Lower leg skin (tissue), 4 donors: ENCODE results near the gene CARD8. TPM values are rescaled to one million over a fixed set of nuclear protein-coding genes. Genes with fewer than 3 reads are reported as not detected.

Experiments
- DNase-seq, 2 donors: peaks; one replicate each; pipeline ENCODE4 v3.0.0-alpha.2; 2019; ENCODE audit warnings: low spot score in 2 of 2
- H3K4me3 ChIP-seq: fragments of 200-600 bp; sonication (generic); 2 replicates; pipeline ENCODE4 v1.5.1; 2017; ENCODE audit warnings: mild to moderate bottlenecking, low read depth; ENCODE audit not compliant: poor library complexity, severe bottlenecking
- POLR2A ChIP-seq, 2 donors: fragments of 450-650 bp; IDR thresholded peaks; one replicate each; pipeline ENCODE4 v1.6.1; 2016 to 2017; ENCODE audit warnings: antibody characterized with exemption in 2 of 2, mild to moderate bottlenecking in 1 of 2, moderate library complexity in 1 of 2
- WGBS, 2 donors: methylation state at CpG; one replicate each; pipeline ENCODE4 v1.1.5; 2018; 5-methylcytosine and 5-hydroxymethylcytosine counted together
- intact Hi-C: fragments of 100-400 bp; cut with DNase I; formaldehyde crosslinking; loops from one replicate; pipeline ENCODE4 v1.15.0; 2023; ENCODE audit warnings: low total_unique reads
- total RNA-seq, 4 donors: library from RNA; depleted of rRNA; stranded (reverse); fragments of >200 nt; gene quantifications; one replicate each; pipeline ENCODE4 v1.1.0, GENCODE V29; 2016
- TF ChIP-seq, protein P1 (sequence below), 3 donors: fragments of 450-650 bp; IDR thresholded peaks; one replicate each; pipeline ENCODE4 v1.5.1; 2016; ENCODE audit warnings: antibody characterized with exemption in 3 of 3, mild to moderate bottlenecking in 3 of 3, moderate library complexity in 2 of 3

Gene CARD8
- total RNA-seq, 4 donors from 2014 or later, result 9.3 to 14.1 (median 11.1) TPM

DNA sequence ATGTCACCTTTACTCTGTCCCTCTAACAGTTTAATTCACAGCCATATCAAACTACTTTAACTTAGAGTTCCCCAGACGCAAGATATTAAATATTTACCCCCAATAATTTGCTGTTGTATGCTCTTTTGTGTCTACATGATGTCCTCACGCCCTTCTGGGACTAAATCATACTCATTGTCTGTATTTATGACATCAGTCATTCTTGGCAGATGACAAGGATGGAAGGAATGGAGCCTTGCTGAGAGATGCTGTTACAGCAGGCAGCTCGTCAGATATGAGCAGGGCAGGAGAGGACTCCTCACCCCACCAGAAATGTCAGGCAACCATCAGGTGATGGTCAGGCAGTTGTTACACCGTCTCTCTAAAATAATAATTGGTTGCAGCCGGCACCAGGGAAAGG, 41.8 kb downstream of the CARD8 start:
- no peak for DNase-seq
- intact Hi-C loops, result no loop called here
- TF ChIP-seq POLR2A (IDR thresholded peaks at IDR 0.05), result no peak
- TF ChIP-seq, protein P1, sequence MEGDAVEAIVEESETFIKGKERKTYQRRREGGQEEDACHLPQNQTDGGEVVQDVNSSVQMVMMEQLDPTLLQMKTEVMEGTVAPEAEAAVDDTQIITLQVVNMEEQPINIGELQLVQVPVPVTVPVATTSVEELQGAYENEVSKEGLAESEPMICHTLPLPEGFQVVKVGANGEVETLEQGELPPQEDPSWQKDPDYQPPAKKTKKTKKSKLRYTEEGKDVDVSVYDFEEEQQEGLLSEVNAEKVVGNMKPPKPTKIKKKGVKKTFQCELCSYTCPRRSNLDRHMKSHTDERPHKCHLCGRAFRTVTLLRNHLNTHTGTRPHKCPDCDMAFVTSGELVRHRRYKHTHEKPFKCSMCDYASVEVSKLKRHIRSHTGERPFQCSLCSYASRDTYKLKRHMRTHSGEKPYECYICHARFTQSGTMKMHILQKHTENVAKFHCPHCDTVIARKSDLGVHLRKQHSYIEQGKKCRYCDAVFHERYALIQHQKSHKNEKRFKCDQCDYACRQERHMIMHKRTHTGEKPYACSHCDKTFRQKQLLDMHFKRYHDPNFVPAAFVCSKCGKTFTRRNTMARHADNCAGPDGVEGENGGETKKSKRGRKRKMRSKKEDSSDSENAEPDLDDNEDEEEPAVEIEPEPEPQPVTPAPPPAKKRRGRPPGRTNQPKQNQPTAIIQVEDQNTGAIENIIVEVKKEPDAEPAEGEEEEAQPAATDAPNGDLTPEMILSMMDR (IDR thresholded peaks at IDR 0.05), result no peak
- H3K4me3 ChIP-seq, result no peak overlapping the region
- 83% methylated on average over 5 of the region's 5 CpGs for WGBS, 2 donors

GRCh38 chr19:48210005-48210404, 45.7 kb downstream of the CARD8 start:
- intact Hi-C loops, result no loop called here
- no peak for TF ChIP-seq POLR2A (IDR thresholded peaks at IDR 0.05)
- TF ChIP-seq, protein P1 (IDR thresholded peaks at IDR 0.05), result no peak
- WGBS, 2 donors, result 67 to 75% methylated on average over 3 of the region's 3 CpGs
- no peak overlapping the region for H3K4me3 ChIP-seq
- DNase-seq, result no peak

DNA sequence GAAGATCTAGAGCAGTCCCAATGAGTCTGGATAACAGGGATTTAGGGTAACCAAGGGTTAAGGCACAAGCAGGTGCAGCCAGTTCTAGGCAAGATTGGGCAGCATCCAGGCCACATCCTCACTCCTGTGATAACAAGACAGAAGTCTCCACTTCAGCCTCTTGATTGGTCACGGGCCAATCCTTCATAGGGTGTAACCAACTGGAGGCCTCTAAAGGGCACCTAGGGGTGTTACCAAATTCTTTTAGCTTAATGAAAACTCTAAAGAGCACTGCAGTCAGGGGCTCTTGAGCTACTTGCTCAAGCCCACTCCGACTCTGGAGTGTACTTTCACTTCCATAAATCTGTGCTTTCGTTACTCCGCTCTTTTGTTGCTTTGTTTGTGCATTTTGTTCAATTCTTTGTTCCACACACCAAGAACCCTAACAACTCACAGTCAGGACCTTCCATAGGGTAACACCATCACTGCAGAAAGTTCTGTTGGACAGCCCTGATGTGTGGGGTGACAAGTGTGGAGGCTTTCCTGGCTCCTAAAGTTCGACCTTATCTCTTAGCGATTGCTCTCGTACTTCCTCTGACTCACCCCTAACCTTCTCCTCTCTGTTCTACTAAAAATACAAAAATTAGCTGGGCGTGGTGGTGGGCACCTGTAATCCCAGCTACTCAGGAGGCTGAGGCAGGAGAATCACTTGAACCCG, 49.2 kb downstream of the CARD8 start:
- no peak overlapping the region for H3K4me3 ChIP-seq
- WGBS, 2 donors, result 71 to 87% methylated on average over 9 of the region's 9 CpGs
- intact Hi-C loops, result no loop called here
- DNase-seq, result peak in 1 of 2 donors; percentile 52
- TF ChIP-seq, protein P1 (IDR thresholded peaks at IDR 0.05), result no peak
- TF ChIP-seq POLR2A (IDR thresholded peaks at IDR 0.05), result no peak

- intact Hi-C loops, result no loop called here
- peak overlapping the region; percentile 60 for H3K4me3 ChIP-seq
- no peak for TF ChIP-seq POLR2A (IDR thresholded peaks at IDR 0.05)
- TF ChIP-seq, protein P1 (IDR thresholded peaks at IDR 0.05), result no peak
- WGBS, 2 donors, result 0 to 1% methylated on average over 32 of the region's 34 CpGs
- peak; percentile 89 to 98 for DNase-seq
Measured at GRCh38 chr19:48203794-48204628, 51.7 kb downstream of the CARD8 start.

DNA sequence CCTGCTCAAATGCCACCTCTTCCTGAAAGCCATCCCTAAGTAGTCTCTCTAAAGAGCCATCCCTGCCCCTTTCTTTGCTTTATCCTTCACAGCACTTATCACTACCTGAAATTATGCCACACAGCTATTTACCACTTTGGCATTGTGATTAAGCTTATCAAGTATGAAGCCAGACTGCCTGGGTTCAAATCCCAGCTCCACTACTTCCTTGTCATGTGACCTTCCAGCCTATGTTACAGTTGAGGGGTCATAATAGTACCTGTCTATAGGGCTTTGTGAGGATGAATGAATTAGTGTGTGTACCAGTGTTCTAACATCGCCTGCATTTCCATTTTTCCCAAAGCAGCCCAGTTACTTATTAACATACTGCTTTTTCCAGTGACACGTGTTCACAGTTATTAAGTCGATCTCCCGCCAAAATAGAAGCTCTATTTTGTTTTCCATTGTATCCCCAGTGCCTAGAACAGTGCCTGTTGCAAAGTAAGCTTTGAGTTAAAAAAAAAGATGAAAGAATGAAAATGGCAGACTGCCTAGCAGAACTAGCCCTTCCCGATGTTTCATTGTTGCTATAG, 52.4 kb downstream of the CARD8 start:
- intact Hi-C loops, result no loop called here
- DNase-seq, result no peak
- peak overlapping the region; percentile 60 for H3K4me3 ChIP-seq
- TF ChIP-seq, protein P1 (IDR thresholded peaks at IDR 0.05), result no peak
- TF ChIP-seq POLR2A (IDR thresholded peaks at IDR 0.05), result no peak
- WGBS, 2 donors, result 10 to 19% methylated on average over 5 of the region's 5 CpGs
